H9 (cell line): Measurements from ENCODE around the gene NLRP9. TPM values are rescaled to one million over a fixed set of nuclear protein-coding genes. Genes with fewer than 3 reads are reported as not detected.
"Not testable (repeated sequence)": the region's sequence is repeated elsewhere in the genome, so short reads cannot be mapped to it uniquely, and the experiment has no call there.

Source experiments
- DNase-seq: peaks from one replicate; pipeline ENCODE4 v3.0.0-alpha.2; 2017
- H2AFZ ChIP-seq: one replicate; pipeline ENCODE4 v1.6.1; 2013; ENCODE audit warnings: mild to moderate bottlenecking, low read length, control low read depth, moderate library complexity
- H2AK5ac ChIP-seq: 2 replicates; pipeline ENCODE4 v1.6.1; 2013; ENCODE audit warnings: low read length, control low read depth, mixed read lengths; ENCODE audit not compliant: insufficient read length
- H2BK120ac ChIP-seq: one replicate; pipeline ENCODE4 v1.6.1; 2013; ENCODE audit warnings: low read depth, mild to moderate bottlenecking, low read length, control low read depth, inconsistent platforms; ENCODE audit not compliant: poor library complexity, severe bottlenecking
- H2BK12ac ChIP-seq: 2 replicates; pipeline ENCODE4 v1.6.1; 2013; ENCODE audit warnings: low read length, control low read depth, mixed read lengths, low read depth; ENCODE audit not compliant: insufficient read length
- H2BK15ac ChIP-seq: 2 replicates; pipeline ENCODE4 v1.6.1; 2013; ENCODE audit warnings: low read depth, low read length, control low read depth
- H2BK20ac ChIP-seq: one replicate; pipeline ENCODE4 v1.6.1; 2013; ENCODE audit warnings: low read depth, mild to moderate bottlenecking, low read length, control low read depth, inconsistent platforms; ENCODE audit not compliant: poor library complexity, severe bottlenecking
- H2BK5ac ChIP-seq: 2 replicates; pipeline ENCODE4 v1.6.1; 2013; ENCODE audit warnings: low read length, control low read depth, mixed read lengths; ENCODE audit not compliant: insufficient read length
- H3K14ac ChIP-seq: 2 replicates; pipeline ENCODE4 v1.6.1; 2013; ENCODE audit warnings: low read length, control low read depth; ENCODE audit not compliant: insufficient read depth
- H3K18ac ChIP-seq: 2 replicates; pipeline ENCODE4 v1.6.1; 2013; ENCODE audit warnings: low read depth, mild to moderate bottlenecking, mixed read lengths, low read length, control low read depth; ENCODE audit not compliant: insufficient read length
- H3K23ac ChIP-seq: 2 replicates; pipeline ENCODE4 v1.6.1; 2013; ENCODE audit warnings: low read length, control low read depth, mixed read lengths, low read depth; ENCODE audit not compliant: insufficient read length
- H3K23me2 ChIP-seq: 2 replicates; pipeline ENCODE4 v1.6.1; 2013; ENCODE audit warnings: low read depth, mild to moderate bottlenecking, mixed read lengths, low read length, control low read depth; ENCODE audit not compliant: insufficient read length, poor library complexity, severe bottlenecking
- H3K27ac ChIP-seq: 2 replicates; pipeline ENCODE4 v1.5.1; 2013; ENCODE audit warnings: low read length, control low read depth, mixed read lengths, low read depth; ENCODE audit not compliant: insufficient read length
- H3K27me3 ChIP-seq: 2 replicates; pipeline ENCODE4 v1.6.1; 2013; ENCODE audit warnings: low read length, control low read depth, inconsistent platforms; ENCODE audit not compliant: insufficient read depth
- H3K4ac ChIP-seq: 2 replicates; pipeline ENCODE4 v1.6.1; 2013; ENCODE audit warnings: low read depth, mild to moderate bottlenecking, control low read depth, inconsistent platforms, low read length, moderate library complexity
- H3K4me1 ChIP-seq: 2 replicates; pipeline ENCODE4 v1.6.1; 2013; ENCODE audit warnings: low read length, control low read depth, inconsistent platforms; ENCODE audit not compliant: insufficient read depth
- H3K4me2 ChIP-seq: 2 replicates; pipeline ENCODE4 v1.6.1; 2013; ENCODE audit warnings: low read length, control low read depth, mixed read lengths; ENCODE audit not compliant: insufficient read length, insufficient read depth
- H3K56ac ChIP-seq: 2 replicates; pipeline ENCODE4 v1.6.1; 2013; ENCODE audit warnings: low read depth, mild to moderate bottlenecking, mixed read lengths, low read length, control low read depth; ENCODE audit not compliant: insufficient read length
- H3K79me1 ChIP-seq: 2 replicates; pipeline ENCODE4 v1.6.1; 2013; ENCODE audit warnings: low read depth, mild to moderate bottlenecking, moderate library complexity, low read length, control low read depth, inconsistent platforms; ENCODE audit not compliant: insufficient read depth, poor library complexity, severe bottlenecking
- H3K79me2 ChIP-seq: 2 replicates; pipeline ENCODE4 v1.6.1; 2013; ENCODE audit warnings: low read length, control low read depth, inconsistent platforms; ENCODE audit not compliant: insufficient read depth
- H3K9ac ChIP-seq: 2 replicates; pipeline ENCODE4 v1.6.1; 2013; ENCODE audit warnings: low read length, control low read depth, mixed read lengths; ENCODE audit not compliant: insufficient read length; ENCODE audit errors: extremely low read depth
- H3K9me3 ChIP-seq: one replicate; pipeline ENCODE4 v1.6.1; 2013; ENCODE audit warnings: low read depth, low read length, inconsistent platforms; ENCODE audit not compliant: control insufficient read depth
- H3T11ph ChIP-seq: one replicate; pipeline ENCODE4 v1.6.1; 2013; ENCODE audit warnings: mild to moderate bottlenecking, low read length, control low read depth, inconsistent platforms
- H4K20me1 ChIP-seq: one replicate; pipeline ENCODE4 v1.6.1; 2013; ENCODE audit not compliant: control insufficient read depth, insufficient read length, insufficient read depth
- H4K5ac ChIP-seq: 2 replicates; pipeline ENCODE4 v1.6.1; 2013; ENCODE audit warnings: low read depth, mild to moderate bottlenecking, mixed read lengths, low read length, control low read depth; ENCODE audit not compliant: insufficient read length
- H4K8ac ChIP-seq: replicated peaks from 2 replicates; pipeline ENCODE4 v1.6.1; 2013; ENCODE audit warnings: low read length, control low read depth, mixed read lengths, low read depth; ENCODE audit not compliant: insufficient read length
- H4K91ac ChIP-seq: 2 replicates; pipeline ENCODE4 v1.6.1; 2013; ENCODE audit warnings: low read depth, mild to moderate bottlenecking, moderate library complexity, mixed read lengths, low read length, control low read depth; ENCODE audit not compliant: insufficient read length
- H3K27ac Mint-ChIP-seq, 3 experiments: 2 replicates in 2 of 3; 3 replicates in 1 of 3; pipeline ENCODE4 v1.8.0; 2020 to 2021; ENCODE audit warnings: mixed read lengths in 3 of 3, mild to moderate bottlenecking in 1 of 3, moderate library complexity in 1 of 3
- H3K27me3 Mint-ChIP-seq: 2 replicates; pipeline ENCODE4 v1.8.0; 2021; ENCODE audit warnings: low read depth, mild to moderate bottlenecking, moderate library complexity, mixed read lengths
- H3K36me3 Mint-ChIP-seq, 3 experiments: 2 replicates in 2 of 3; 3 replicates in 1 of 3; pipeline ENCODE4 v1.8.0; 2020 to 2021; ENCODE audit warnings: low read depth in 3 of 3, mixed read lengths in 3 of 3; ENCODE audit not compliant: insufficient read depth in 1 of 3
- H3K4me1 Mint-ChIP-seq, 2 experiments: 2 replicates each; pipeline ENCODE4 v1.8.0; 2020; ENCODE audit warnings: mixed read lengths in 2 of 2
- H3K4me3 Mint-ChIP-seq, 2 experiments: 2 replicates in 1 of 2; 3 replicates in 1 of 2; pipeline ENCODE4 v1.8.0; 2020 to 2021; ENCODE audit warnings: mild to moderate bottlenecking in 2 of 2, mixed read lengths in 2 of 2, moderate library complexity in 1 of 2
- H3K9me3 Mint-ChIP-seq, 2 experiments: 2 replicates in 1 of 2; 3 replicates in 1 of 2; pipeline ENCODE4 v1.8.0; 2020; ENCODE audit warnings: mild to moderate bottlenecking in 2 of 2, mixed read lengths in 2 of 2, moderate library complexity in 1 of 2
- WGBS: extraction: QIAGEN DNeasy Blood & Tissue Kit; methylation state at CpG from one replicate; pipeline ENCODE4 v1.1.7; 2013; ENCODE audit warnings: missing lambda C conversion rate, low lambda C conversion rate, mixed read lengths; ENCODE audit not compliant: insufficient read length; ENCODE audit errors: extremely low coverage; 5-methylcytosine and 5-hydroxymethylcytosine counted together
- total RNA-seq: library from RNA; stranded (reverse); gene quantifications from 2 replicates; pipeline ENCODE4 v1.2.1, GENCODE V29; 2021
- TF ChIP-seq, protein P1 (sequence below): fragments of 200-600 bp; sonication (generic); conservative IDR thresholded peaks from 3 replicates; pipeline ENCODE4 v1.8.0; 2021; ENCODE audit warnings: antibody characterized with exemption, mild to moderate bottlenecking

The NLRP9 gene
- total RNA-seq, 1 experiment from 2014 or later, result not detected

DNA sequence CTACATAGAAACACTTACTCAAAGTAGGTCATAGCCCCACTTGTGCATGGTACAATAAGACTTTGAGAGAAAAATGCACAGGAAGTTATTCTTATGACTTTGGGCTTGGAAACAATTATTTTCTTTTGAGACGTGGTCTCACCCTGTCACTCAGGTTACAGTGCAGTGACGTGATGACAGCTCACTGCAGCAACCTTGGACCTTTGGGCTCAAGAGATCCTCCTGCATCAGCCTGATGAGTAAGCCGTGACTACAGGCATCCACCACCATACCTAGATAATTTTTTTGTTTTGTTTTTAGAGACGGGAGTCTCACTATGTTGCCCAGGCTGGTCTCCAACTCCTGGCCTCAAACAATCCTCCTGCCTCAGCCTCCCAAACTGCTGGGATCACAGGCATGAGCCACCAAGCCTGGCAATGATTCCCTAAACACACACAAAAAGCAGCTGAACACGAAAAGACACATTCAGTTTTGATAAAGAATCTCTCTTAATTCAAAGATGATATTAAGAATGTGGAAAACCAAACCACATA is 17.9 kb downstream of the NLRP9 start:
- Histone ChIP-seq H3K14ac (no peak overlapping the region), H3K56ac (no peak overlapping the region), H3K9me3 (peaks cover 78% of the 10 kb centered on the region), H4K8ac (no peak overlapping the region), H4K91ac (no peak overlapping the region), H3K79me1 (no peaks in the 10 kb centered on the region), H2BK120ac (no peak overlapping the region), H3K27me3 (no peaks in the 10 kb centered on the region), H2BK15ac (no peak overlapping the region), H3K4me2 (no peak overlapping the region), H3K4ac (no peak overlapping the region), H2AFZ (no peak overlapping the region), H2BK5ac (no peak overlapping the region), H3K18ac (no peak overlapping the region), H2AK5ac (no peak overlapping the region), H2BK12ac (no peak overlapping the region), H4K5ac (no peak overlapping the region), H3K23me2 (no peaks in the 10 kb centered on the region), H3T11ph (no peak overlapping the region), H3K27ac (no peak overlapping the region), H3K79me2 (no peaks in the 10 kb centered on the region), H3K23ac (no peak overlapping the region), H3K4me1 (no peaks in the 10 kb centered on the region), H3K9ac (no peak overlapping the region), H2BK20ac (no peak overlapping the region), H4K20me1 (no peaks in the 10 kb centered on the region)
- Mint-ChIP-seq H3K36me3 (peaks cover 4 to 46% (median 10%) of the 10 kb centered on the region in 3 experiments; a peak in 6 of 7 replicates), H3K27ac (no peak overlapping the region), H3K27me3 (peaks cover 11% of the 10 kb centered on the region), H3K4me1 (no peaks in the 10 kb centered on the region), H3K4me3 (no peak overlapping the region), H3K9me3 (peaks cover 88 to 93% of the 10 kb centered on the region in 2 experiments)
- DNase-seq, result no peak
- no CpG with 5 or more reads among the region's 5 CpGs for WGBS
- TF ChIP-seq, protein P1, sequence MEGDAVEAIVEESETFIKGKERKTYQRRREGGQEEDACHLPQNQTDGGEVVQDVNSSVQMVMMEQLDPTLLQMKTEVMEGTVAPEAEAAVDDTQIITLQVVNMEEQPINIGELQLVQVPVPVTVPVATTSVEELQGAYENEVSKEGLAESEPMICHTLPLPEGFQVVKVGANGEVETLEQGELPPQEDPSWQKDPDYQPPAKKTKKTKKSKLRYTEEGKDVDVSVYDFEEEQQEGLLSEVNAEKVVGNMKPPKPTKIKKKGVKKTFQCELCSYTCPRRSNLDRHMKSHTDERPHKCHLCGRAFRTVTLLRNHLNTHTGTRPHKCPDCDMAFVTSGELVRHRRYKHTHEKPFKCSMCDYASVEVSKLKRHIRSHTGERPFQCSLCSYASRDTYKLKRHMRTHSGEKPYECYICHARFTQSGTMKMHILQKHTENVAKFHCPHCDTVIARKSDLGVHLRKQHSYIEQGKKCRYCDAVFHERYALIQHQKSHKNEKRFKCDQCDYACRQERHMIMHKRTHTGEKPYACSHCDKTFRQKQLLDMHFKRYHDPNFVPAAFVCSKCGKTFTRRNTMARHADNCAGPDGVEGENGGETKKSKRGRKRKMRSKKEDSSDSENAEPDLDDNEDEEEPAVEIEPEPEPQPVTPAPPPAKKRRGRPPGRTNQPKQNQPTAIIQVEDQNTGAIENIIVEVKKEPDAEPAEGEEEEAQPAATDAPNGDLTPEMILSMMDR, result no peak

DNA sequence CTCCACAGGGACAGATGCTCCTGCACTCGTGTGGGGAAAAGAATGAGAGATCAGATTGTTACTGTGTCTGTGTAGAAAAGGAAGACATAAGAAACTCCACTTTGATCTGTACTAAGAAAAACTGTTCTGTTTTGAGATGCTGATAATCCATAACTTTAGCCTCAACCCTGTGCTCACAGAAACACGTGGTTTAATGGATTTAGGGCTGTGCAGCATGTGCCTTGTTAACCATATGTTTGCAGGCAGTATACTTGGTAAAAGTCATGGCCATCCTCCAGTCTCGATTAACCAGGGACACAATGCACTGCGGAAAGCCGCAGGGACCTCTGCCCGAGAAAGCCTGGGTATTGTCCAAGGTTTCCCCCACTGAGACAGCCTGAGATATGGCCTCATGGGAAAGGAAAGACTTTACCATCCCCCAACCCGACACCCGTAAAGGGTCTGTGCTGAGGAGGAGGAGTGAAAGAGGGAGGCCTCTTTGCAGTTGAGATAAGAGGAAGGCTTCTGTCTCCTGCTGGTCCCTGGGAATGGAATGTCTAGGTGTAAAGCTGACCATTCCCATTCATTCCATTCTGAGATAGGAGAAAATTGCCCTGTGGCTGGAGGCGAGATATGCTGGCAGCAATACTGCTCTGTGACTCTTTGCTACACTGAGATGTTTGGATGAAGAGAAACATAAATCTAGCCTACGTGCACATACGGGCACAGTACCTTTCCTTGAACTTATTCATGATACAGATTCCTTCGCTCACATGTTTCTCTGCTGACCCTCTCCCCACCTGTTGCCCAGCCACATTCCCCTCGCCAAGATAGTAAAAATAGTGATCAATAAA is 20.1 kb downstream of the NLRP9 start:
- not testable (repeated sequence) for H3T11ph ChIP-seq, H2BK5ac ChIP-seq, H3K23ac ChIP-seq, H3K9ac ChIP-seq, H3K27me3 Mint-ChIP-seq, H3K56ac ChIP-seq, H2BK15ac ChIP-seq, H3K27me3 ChIP-seq, H3K27ac ChIP-seq, H3K18ac ChIP-seq, H4K8ac ChIP-seq, H4K5ac ChIP-seq, H3K4me1 ChIP-seq, H4K20me1 ChIP-seq, H3K4me2 ChIP-seq, H2BK120ac ChIP-seq, H3K4me1 Mint-ChIP-seq, H3K4me3 Mint-ChIP-seq, H3K79me2 ChIP-seq, H3K79me1 ChIP-seq, H3K27ac Mint-ChIP-seq, H3K4ac ChIP-seq, DNase-seq, H4K91ac ChIP-seq, H2BK20ac ChIP-seq, H2AFZ ChIP-seq, H2AK5ac ChIP-seq, H2BK12ac ChIP-seq, H3K14ac ChIP-seq, H3K23me2 ChIP-seq
- H3K9me3 Mint-ChIP-seq, result peaks cover 91 to 94% of the 10 kb centered on the region in 2 experiments
- H3K36me3 Mint-ChIP-seq, result peaks cover 6 to 40% (median 11%) of the 10 kb centered on the region in 3 experiments
- WGBS, result no CpG with 5 or more reads among the region's 13 CpGs
- peaks cover 82% of the 10 kb centered on the region for H3K9me3 ChIP-seq
